ENCODE data around the gene STK31.
"Not testable (repeated sequence)": the region's sequence is repeated elsewhere in the genome, so short reads cannot be mapped to it uniquely, and the experiment has no call there.

DNA sequence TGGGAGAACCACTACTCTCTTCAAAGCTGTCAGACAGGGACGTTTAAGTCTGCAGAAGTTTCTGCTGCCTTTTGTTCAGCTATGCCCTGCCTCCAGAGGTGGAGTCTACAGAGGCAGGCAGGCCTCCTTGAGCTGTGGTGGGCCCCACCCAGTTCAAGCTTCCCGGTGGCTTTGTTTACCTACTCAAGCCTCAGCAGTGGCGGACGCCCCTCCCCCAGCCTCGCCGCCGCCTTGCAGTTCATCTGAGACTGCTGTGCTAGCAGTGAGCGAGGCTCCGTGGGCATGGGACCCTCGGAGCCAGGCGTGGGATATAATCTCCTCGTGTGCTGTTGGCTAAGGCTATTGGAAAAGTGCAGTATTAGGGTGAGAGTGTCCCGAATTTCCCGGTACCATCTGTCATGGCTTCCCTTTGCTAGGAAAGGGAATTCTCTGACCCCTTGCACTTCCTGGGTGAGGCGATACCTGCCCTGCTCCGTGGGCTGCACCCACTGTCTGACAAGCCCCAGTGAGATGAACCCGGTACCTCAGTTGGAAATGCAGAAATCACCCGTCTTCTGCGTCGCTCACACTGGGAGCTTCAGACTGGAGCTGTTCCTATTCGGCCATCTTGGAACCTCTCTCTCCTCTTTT, 12.7 kb downstream of the STK31 start:
- TF ChIP-seq, protein P1, sequence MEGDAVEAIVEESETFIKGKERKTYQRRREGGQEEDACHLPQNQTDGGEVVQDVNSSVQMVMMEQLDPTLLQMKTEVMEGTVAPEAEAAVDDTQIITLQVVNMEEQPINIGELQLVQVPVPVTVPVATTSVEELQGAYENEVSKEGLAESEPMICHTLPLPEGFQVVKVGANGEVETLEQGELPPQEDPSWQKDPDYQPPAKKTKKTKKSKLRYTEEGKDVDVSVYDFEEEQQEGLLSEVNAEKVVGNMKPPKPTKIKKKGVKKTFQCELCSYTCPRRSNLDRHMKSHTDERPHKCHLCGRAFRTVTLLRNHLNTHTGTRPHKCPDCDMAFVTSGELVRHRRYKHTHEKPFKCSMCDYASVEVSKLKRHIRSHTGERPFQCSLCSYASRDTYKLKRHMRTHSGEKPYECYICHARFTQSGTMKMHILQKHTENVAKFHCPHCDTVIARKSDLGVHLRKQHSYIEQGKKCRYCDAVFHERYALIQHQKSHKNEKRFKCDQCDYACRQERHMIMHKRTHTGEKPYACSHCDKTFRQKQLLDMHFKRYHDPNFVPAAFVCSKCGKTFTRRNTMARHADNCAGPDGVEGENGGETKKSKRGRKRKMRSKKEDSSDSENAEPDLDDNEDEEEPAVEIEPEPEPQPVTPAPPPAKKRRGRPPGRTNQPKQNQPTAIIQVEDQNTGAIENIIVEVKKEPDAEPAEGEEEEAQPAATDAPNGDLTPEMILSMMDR (IDR thresholded peaks at IDR 0.05 in 4 of 5, conservative IDR thresholded peaks at IDR 0.05 in 1 of 5) = not testable (repeated sequence)
- not testable (repeated sequence) for TF ChIP-seq POLR2A (IDR thresholded peaks at IDR 0.05)

All from gastrocnemius medialis (tissue), 4 donors.